IPS-15b (cell line): ENCODE results near the gene GBGT1.
"Not testable (repeated sequence)": the region's sequence is repeated elsewhere in the genome, so short reads cannot be mapped to it uniquely, and the experiment has no call there.

Experiments
- H3K27me3 ChIP-seq: one replicate; pipeline ENCODE4 v1.6.1; 2013; ENCODE audit warnings: low read length; ENCODE audit not compliant: control insufficient read depth, insufficient read depth
- H3K36me3 ChIP-seq: one replicate; pipeline ENCODE4 v1.6.1; 2013; ENCODE audit warnings: low read length; ENCODE audit not compliant: control insufficient read depth, insufficient read depth
- H3K4me1 ChIP-seq: one replicate; pipeline ENCODE4 v1.6.1; 2013; ENCODE audit warnings: mild to moderate bottlenecking, low read length; ENCODE audit not compliant: control insufficient read depth, insufficient read depth
- H3K4me3 ChIP-seq: one replicate; pipeline ENCODE4 v1.5.1; 2013; ENCODE audit warnings: low read depth, low read length
- H3K9ac ChIP-seq: one replicate; pipeline ENCODE4 v1.6.1; 2013; ENCODE audit warnings: low read depth, mild to moderate bottlenecking, low read length
- H3K9me3 ChIP-seq: one replicate; pipeline ENCODE4 v1.6.1; 2013; ENCODE audit warnings: mild to moderate bottlenecking, low read length; ENCODE audit not compliant: control insufficient read depth, insufficient read depth

The GBGT1 gene

GRCh38 chr9:133163504-133164172, at the start of gene GBGT1:
Gene GBGT1 (minus strand): TSS chr9:133163914. CDS start chr9:133162412, 1,502 bp downstream.
- Histone ChIP-seq H3K4me3 (peak within 1 kb of the TSS; percentile 65), H3K36me3 (peaks cover 5% of the 10 kb centered on the region), H3K4me1 (no peaks in the 10 kb centered on the region), H3K27me3 (peaks cover 13% of the 10 kb centered on the region), H3K9ac (no peak within 1 kb of the TSS), H3K9me3 (no peaks in the 10 kb centered on the region)

GRCh38 chr9:133210609-133211008, 46.9 kb upstream of the GBGT1 start:
- Histone ChIP-seq H3K27me3 (peaks cover 6% of the 10 kb centered on the region), H3K4me1 (no peaks in the 10 kb centered on the region), H3K36me3 (no peaks in the 10 kb centered on the region), H3K9me3 (no peaks in the 10 kb centered on the region), H3K4me3 (no peak overlapping the region), H3K9ac (no peak overlapping the region)

GRCh38 chr9:133210202-133210532, 46.5 kb upstream of the GBGT1 start:
- H3K9me3 ChIP-seq, result no peaks in the 10 kb centered on the region
- no peak overlapping the region for H3K9ac ChIP-seq
- H3K4me3 ChIP-seq, result no peak overlapping the region
- H3K4me1 ChIP-seq, result no peaks in the 10 kb centered on the region
- peaks cover 6% of the 10 kb centered on the region for H3K27me3 ChIP-seq
- H3K36me3 ChIP-seq, result no peaks in the 10 kb centered on the region

- H3K36me3 ChIP-seq, H3K4me3 ChIP-seq, H3K4me1 ChIP-seq, H3K9ac ChIP-seq, H3K27me3 ChIP-seq, H3K9me3 ChIP-seq: not testable (repeated sequence)
Measured at GRCh38 chr9:133209327-133210201, 45.9 kb upstream of the GBGT1 start.

GRCh38 chr9:133208880-133209300, 45.2 kb upstream of the GBGT1 start, which contains the start of gene OBP2B:
Gene OBP2B (minus strand): TSS chr9:133209250. CDS start chr9:133209199, 51 bp downstream.
- H3K27me3 ChIP-seq, H3K9me3 ChIP-seq, H3K9ac ChIP-seq, H3K4me3 ChIP-seq, H3K4me1 ChIP-seq, H3K36me3 ChIP-seq: not testable (repeated sequence)

- not testable (repeated sequence) for H3K27me3 ChIP-seq, H3K36me3 ChIP-seq, H3K9me3 ChIP-seq, H3K4me1 ChIP-seq, H3K4me3 ChIP-seq, H3K9ac ChIP-seq
Measured at GRCh38 chr9:133208171-133208879, 44.6 kb upstream of the GBGT1 start.

GRCh38 chr9:133207540-133208170, 43.9 kb upstream of the GBGT1 start:
- H3K27me3 ChIP-seq, result peaks cover 10% of the 10 kb centered on the region
- no peak overlapping the region for H3K4me3 ChIP-seq
- no peaks in the 10 kb centered on the region for H3K36me3 ChIP-seq
- H3K4me1 ChIP-seq, result no peaks in the 10 kb centered on the region
- no peak overlapping the region for H3K9ac ChIP-seq
- no peaks in the 10 kb centered on the region for H3K9me3 ChIP-seq

GRCh38 chr9:133207021-133207531, 43.4 kb upstream of the GBGT1 start:
- Histone ChIP-seq H3K4me1 (no peaks in the 10 kb centered on the region), H3K9ac (no peak overlapping the region), H3K9me3 (no peaks in the 10 kb centered on the region), H3K27me3 (peaks cover 10% of the 10 kb centered on the region), H3K36me3 (no peaks in the 10 kb centered on the region), H3K4me3 (no peak overlapping the region)

- Histone ChIP-seq H3K36me3 (no peaks in the 10 kb centered on the region), H3K4me3 (no peak overlapping the region), H3K9me3 (no peaks in the 10 kb centered on the region), H3K9ac (no peak overlapping the region), H3K27me3 (peaks cover 14% of the 10 kb centered on the region), H3K4me1 (no peaks in the 10 kb centered on the region)
Measured at GRCh38 chr9:133205996-133206931, 42.5 kb upstream of the GBGT1 start.

GRCh38 chr9:133205481-133205887, 41.8 kb upstream of the GBGT1 start:
- peaks cover 18% of the 10 kb centered on the region for H3K27me3 ChIP-seq
- H3K4me1 ChIP-seq, H3K9me3 ChIP-seq, H3K9ac ChIP-seq, H3K4me3 ChIP-seq, H3K36me3 ChIP-seq: not testable (repeated sequence)
